ENCODE measurements around the gene SHISA3. TPM values are rescaled to one million over a fixed set of nuclear protein-coding genes. Genes with fewer than 3 reads are reported as not detected.

Gene SHISA3
- total and polyA plus RNA-seq, 9 donors = 1.9 to 21.9 (median 8.8) TPM

DNA sequence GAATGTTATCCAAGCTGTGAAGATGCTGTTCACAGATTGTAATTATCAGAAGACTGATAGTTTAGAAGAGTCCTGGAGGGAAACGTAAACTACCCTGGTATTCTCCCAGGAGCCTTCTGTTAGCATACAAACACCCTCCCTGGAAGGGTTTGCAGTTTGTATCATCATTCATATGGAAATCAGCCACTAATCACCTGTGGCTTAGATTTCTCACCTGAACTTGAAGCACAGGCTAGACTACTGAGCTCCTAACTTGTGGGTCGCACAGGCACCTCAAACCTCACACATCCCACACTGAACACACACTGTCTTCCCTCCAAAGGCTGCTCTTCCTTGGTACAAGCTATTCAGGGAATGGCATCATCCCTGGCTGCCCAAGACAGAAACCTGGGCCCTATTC is 30.7 kb downstream of the SHISA3 start:
- H3K27ac ChIP-seq (ENCODE audit: low read length) = no peak overlapping the region
- 83% methylated on average over 1 of the region's 2 CpGs for WGBS (ENCODE audit: insufficient coverage)
- no peaks in the 10 kb centered on the region for H3K27me3 ChIP-seq (ENCODE audit: control insufficient read depth, insufficient read depth, low read length)
- no peaks in the 10 kb centered on the region for H3K4me1 ChIP-seq (ENCODE audit: control insufficient read depth, insufficient read depth, low read length)
- no peaks in the 10 kb centered on the region for H3K9me3 ChIP-seq (replicated peaks; ENCODE audit: control insufficient read depth, low read depth, low read length)
- no peak for DNase-seq
- no peak overlapping the region for H3K4me3 ChIP-seq (ENCODE audit: low read length)
- no peaks in the 10 kb centered on the region for H3K36me3 ChIP-seq (ENCODE audit: control insufficient read depth, insufficient read depth, low read length)

DNA sequence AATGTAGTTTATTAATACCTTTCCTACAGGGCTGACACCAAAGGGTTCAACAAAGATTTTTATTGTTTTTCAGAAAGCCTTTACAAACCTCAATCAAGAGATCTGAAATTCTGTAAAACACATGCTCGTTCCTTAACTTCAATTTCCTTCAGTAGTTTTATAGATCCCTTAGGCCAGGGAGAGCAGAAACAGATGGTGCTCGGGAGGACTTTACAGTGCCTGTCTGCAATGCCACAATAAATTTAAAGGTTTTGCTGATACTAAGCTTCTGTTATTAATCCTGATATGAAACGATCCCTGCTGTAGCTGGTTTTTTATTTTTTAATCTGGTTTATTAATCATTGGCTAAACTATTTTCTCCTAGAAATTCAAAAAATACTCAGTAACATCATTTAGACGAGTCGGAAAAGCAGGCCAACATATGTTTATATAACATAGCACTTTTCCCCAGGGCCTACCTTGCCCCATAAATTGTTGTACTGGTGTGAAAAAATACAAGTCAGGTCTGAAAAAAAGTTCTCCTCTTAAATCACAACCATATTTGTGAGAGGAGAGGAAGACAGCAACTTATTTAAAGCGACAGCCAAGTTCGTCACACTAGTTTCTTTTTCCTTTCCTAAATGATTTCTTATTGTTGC is 39.8 kb downstream of the SHISA3 start:
- DNase-seq = peak; percentile 42
- no peak overlapping the region for H3K4me3 ChIP-seq (ENCODE audit: low read length)
- no peaks in the 10 kb centered on the region for H3K9me3 ChIP-seq (replicated peaks; ENCODE audit: control insufficient read depth, low read depth, low read length)

DNA sequence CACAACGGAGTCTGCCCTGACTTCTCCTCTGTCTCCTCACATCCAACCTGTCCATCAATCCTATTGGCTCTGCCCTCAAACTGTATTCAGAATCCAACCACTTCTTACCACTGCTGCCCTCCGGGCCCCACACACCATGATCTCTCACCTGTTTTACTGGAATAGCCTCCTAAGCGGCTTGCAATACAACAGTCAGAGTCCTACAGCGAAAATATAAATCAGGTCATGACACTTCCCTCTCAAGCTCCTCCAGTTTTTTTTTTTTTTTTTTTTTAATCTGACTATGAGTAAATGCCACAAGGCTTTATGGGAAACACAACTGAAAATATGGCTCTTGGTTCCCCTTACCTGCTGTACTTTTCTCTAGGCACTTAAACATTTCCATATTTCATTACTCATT is 42.8 kb downstream of the SHISA3 start:
- Histone ChIP-seq H3K4me1 (ENCODE audit: control insufficient read depth, insufficient read depth, low read length) (no peaks in the 10 kb centered on the region), H3K27me3 (ENCODE audit: control insufficient read depth, insufficient read depth, low read length) (no peaks in the 10 kb centered on the region)
- 90% methylated on average over 2 of the region's 4 CpGs for WGBS (ENCODE audit: insufficient coverage)

More for the DNA sequence above, 39.8 kb downstream of the SHISA3 start:
- Histone ChIP-seq H3K27me3 (ENCODE audit: control insufficient read depth, insufficient read depth, low read length) (no peaks in the 10 kb centered on the region), H3K36me3 (ENCODE audit: control insufficient read depth, insufficient read depth, low read length) (no peaks in the 10 kb centered on the region), H3K4me1 (ENCODE audit: control insufficient read depth, insufficient read depth, low read length) (no peaks in the 10 kb centered on the region), H3K27ac (ENCODE audit: low read length) (no peak overlapping the region)
- no CpG with 5 or more reads among the region's 7 CpGs for WGBS (ENCODE audit: insufficient coverage)

DNA sequence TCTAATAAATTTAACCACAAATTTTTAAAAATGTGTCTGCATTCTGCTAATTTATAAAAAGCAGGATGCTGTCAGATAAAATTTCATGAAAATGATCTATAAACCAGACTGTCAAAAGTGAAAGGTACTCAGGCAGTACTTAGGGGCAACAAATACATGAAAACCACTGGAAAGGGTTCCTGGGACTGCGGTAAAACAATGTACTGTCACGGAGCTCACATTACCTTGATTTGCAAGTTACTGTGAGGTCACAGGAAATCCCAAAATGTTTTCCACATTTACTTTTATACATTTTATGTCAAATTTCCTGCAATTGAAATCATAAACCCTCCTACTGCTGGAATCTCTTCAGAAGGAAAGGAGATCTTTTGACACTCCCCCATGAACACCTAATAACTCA is 45.3 kb downstream of the SHISA3 start:
- Histone ChIP-seq H3K27ac (ENCODE audit: low read length) (no peak overlapping the region), H3K4me3 (ENCODE audit: low read length) (no peak overlapping the region), H3K36me3 (ENCODE audit: control insufficient read depth, insufficient read depth, low read length) (no peaks in the 10 kb centered on the region), H3K9me3 (replicated peaks; ENCODE audit: control insufficient read depth, low read depth, low read length) (no peaks in the 10 kb centered on the region), H3K27me3 (ENCODE audit: control insufficient read depth, insufficient read depth, low read length) (no peaks in the 10 kb centered on the region), H3K4me1 (ENCODE audit: control insufficient read depth, insufficient read depth, low read length) (no peaks in the 10 kb centered on the region)
- WGBS (ENCODE audit: insufficient coverage) = 55% methylated on average over 2 of the region's 2 CpGs
- no peak for DNase-seq

More for the DNA sequence above, 42.8 kb downstream of the SHISA3 start:
- Histone ChIP-seq H3K27ac (ENCODE audit: low read length) (no peak overlapping the region), H3K9me3 (replicated peaks; ENCODE audit: control insufficient read depth, low read depth, low read length) (no peaks in the 10 kb centered on the region), H3K36me3 (ENCODE audit: control insufficient read depth, insufficient read depth, low read length) (no peaks in the 10 kb centered on the region), H3K4me3 (ENCODE audit: low read length) (no peak overlapping the region)
- no peak for DNase-seq

DNA sequence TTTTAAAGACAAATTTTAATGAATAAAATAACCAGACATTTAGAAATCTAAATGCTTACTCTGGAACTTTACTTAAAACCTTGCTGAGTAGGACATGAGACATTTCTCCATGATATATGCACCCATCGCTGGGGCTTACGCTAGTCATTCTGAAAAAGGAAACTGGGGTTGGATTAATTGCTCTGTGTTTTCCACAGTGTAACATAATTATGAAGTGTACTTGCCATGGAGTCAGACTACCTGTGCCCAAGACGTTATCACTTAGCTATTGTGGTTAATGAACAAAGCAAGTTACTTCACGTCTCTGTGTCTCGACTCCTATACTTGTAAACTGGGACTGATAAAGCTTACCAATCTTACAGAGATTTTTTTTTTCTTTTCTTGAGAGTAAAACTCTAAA is 47.8 kb downstream of the SHISA3 start:
- WGBS (ENCODE audit: insufficient coverage) = no CpG with 5 or more reads among the region's 5 CpGs
- no peaks in the 10 kb centered on the region for H3K36me3 ChIP-seq (ENCODE audit: control insufficient read depth, insufficient read depth, low read length)
- H3K27me3 ChIP-seq (ENCODE audit: control insufficient read depth, insufficient read depth, low read length) = no peaks in the 10 kb centered on the region
- no peaks in the 10 kb centered on the region for H3K9me3 ChIP-seq (replicated peaks; ENCODE audit: control insufficient read depth, low read depth, low read length)
- H3K4me3 ChIP-seq (ENCODE audit: low read length) = no peak overlapping the region
- DNase-seq = no peak
- H3K27ac ChIP-seq (ENCODE audit: low read length) = no peak overlapping the region
- H3K4me1 ChIP-seq (ENCODE audit: control insufficient read depth, insufficient read depth, low read length) = no peaks in the 10 kb centered on the region

DNA sequence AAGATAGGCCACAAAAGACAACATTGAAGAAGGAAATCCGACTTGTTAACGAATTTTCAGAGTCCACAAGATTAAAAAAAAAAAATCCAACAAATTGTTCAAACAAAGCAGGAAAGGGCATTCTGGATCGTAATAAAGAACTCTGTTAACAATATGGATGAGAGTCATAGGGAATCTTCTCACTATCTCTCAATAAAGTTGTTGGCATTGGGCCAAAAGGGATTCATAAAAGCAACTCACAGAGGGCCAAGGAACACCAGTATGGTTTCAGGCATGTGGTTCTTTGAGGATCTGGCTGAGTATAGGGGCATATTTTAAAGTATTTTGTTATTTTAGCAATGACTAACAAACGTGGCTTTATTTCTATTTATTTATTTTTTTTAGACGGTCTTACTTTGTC is 49.5 kb downstream of the SHISA3 start:
- WGBS (ENCODE audit: insufficient coverage) = 100% methylated on average over 1 of the region's 5 CpGs
- Histone ChIP-seq H3K27me3 (ENCODE audit: control insufficient read depth, insufficient read depth, low read length) (no peaks in the 10 kb centered on the region), H3K36me3 (ENCODE audit: control insufficient read depth, insufficient read depth, low read length) (no peaks in the 10 kb centered on the region), H3K4me3 (ENCODE audit: low read length) (no peak overlapping the region), H3K27ac (ENCODE audit: low read length) (no peak overlapping the region), H3K9me3 (replicated peaks; ENCODE audit: control insufficient read depth, low read depth, low read length) (no peaks in the 10 kb centered on the region), H3K4me1 (ENCODE audit: control insufficient read depth, insufficient read depth, low read length) (no peaks in the 10 kb centered on the region)
- no peak for DNase-seq

Other genes with a start within 250 kb of the SHISA3 start
- 0.04 TPM for gene BEND4, start 244.8 kb upstream of the SHISA3 start, total RNA-seq
- under 1 TPM; 0.03 to 0.26 (median 0.07) TPM for gene BEND4, start 244.8 kb upstream of the SHISA3 start, polyA plus RNA-seq (ENCODE audit: insufficient read depth in 1 of 8, insufficient read length in 8 of 8, low replicate concordance in 1 of 8)

All from muscle of leg (tissue), 11 donors.